GM19239 (cell line): Measurements from ENCODE around the gene SLC22A5.

ENCODE experiments used
- DNase-seq: peaks from one replicate; pipeline ENCODE4 v3.0.0; 2011; ENCODE audit warnings: low spot score; ENCODE audit not compliant: insufficient read length
- FAIRE-seq: peaks from 2 replicates; lab custom pipeline; 2011; peaks lifted over from hg19 to GRCh38; lab: Jason Lieb, UNC

The SLC22A5 gene

GRCh38 chr5:132364319-132364718 is 5.2 kb upstream of the SLC22A5 start:
- DNase-seq (no peak), FAIRE-seq (no peak)

- FAIRE-seq (no peak), DNase-seq (no peak)
Measured at GRCh38 chr5:132365213-132365612, 4.3 kb upstream of the SLC22A5 start.

GRCh38 chr5:132368186-132368585 is 1.3 kb upstream of the SLC22A5 start:
- FAIRE-seq (no peak), DNase-seq (no peak)

GRCh38 chr5:132369007-132369473 is 470 bp upstream of the SLC22A5 start:
- no peak for DNase-seq
- no peak for FAIRE-seq

GRCh38 chr5:132370181-132370970 is 866 bp downstream of the SLC22A5 start:
- FAIRE-seq, result no peak
- no peak for DNase-seq

GRCh38 chr5:132370971-132371602 is 1.6 kb downstream of the SLC22A5 start:
- DNase-seq, result no peak
- no peak for FAIRE-seq

- DNase-seq, result no peak
- no peak for FAIRE-seq
Measured at GRCh38 chr5:132371603-132371994, 2.1 kb downstream of the SLC22A5 start.

- DNase-seq (no peak), FAIRE-seq (no peak)
Measured at GRCh38 chr5:132372127-132372526, 2.6 kb downstream of the SLC22A5 start.

GRCh38 chr5:132372542-132372941 is 3.0 kb downstream of the SLC22A5 start:
- FAIRE-seq (no peak), DNase-seq (no peak)

- no peak for DNase-seq
- FAIRE-seq, result no peak
Measured at GRCh38 chr5:132375957-132376356, 6.4 kb downstream of the SLC22A5 start.

GRCh38 chr5:132376694-132377641 is 7.5 kb downstream of the SLC22A5 start:
- FAIRE-seq (no peak), DNase-seq (no peak)

GRCh38 chr5:132377738-132378137 is 8.2 kb downstream of the SLC22A5 start:
- DNase-seq (no peak), FAIRE-seq (no peak)

- DNase-seq (no peak), FAIRE-seq (no peak)
Measured at GRCh38 chr5:132378580-132378979, 9.1 kb downstream of the SLC22A5 start.

GRCh38 chr5:132380047-132380446 is 10.5 kb downstream of the SLC22A5 start:
- FAIRE-seq, result no peak
- DNase-seq, result no peak

GRCh38 chr5:132380741-132381140 is 11.2 kb downstream of the SLC22A5 start:
- FAIRE-seq (no peak), DNase-seq (no peak)

GRCh38 chr5:132381614-132382013 is 12.1 kb downstream of the SLC22A5 start:
- FAIRE-seq, result no peak
- no peak for DNase-seq

- DNase-seq (no peak), FAIRE-seq (no peak)
Measured at GRCh38 chr5:132383261-132383660, 13.8 kb downstream of the SLC22A5 start.

- FAIRE-seq, result no peak
- DNase-seq, result no peak
Measured at GRCh38 chr5:132383984-132384383, 14.5 kb downstream of the SLC22A5 start.

GRCh38 chr5:132384506-132385050 is 15.1 kb downstream of the SLC22A5 start:
- DNase-seq, result no peak
- FAIRE-seq, result no peak
